Upper lobe of left lung (tissue), 6 donors: ENCODE data around the gene BPGM. TPM values are rescaled to one million over a fixed set of nuclear protein-coding genes. Genes with fewer than 3 reads are reported as not detected.
A peak's percentile ranks its signal among the peaks of the same experiment; 100 is the strongest.

ENCODE experiments used
- ATAC-seq, 2 donors: fragments of 200-7000 bp; cut with Tn5 transposase; one replicate each; pipeline ENCODE4 v1.9.1; 2022; ENCODE audit warnings: mild to moderate bottlenecking in 2 of 2, moderate library complexity in 2 of 2; ENCODE audit not compliant: low FRiP score in 2 of 2
- DNase-seq, 2 donors: peaks; one replicate each; pipeline ENCODE4 v3.0.0-alpha.2; 2019 to 2020
- H3K27ac ChIP-seq, 4 donors: fragments of 200-600 bp; sonication (generic); one replicate each; pipeline ENCODE4 v1.5.1; 2016 to 2019
- H3K27me3 ChIP-seq, 4 donors: fragments of 200-600 bp; sonication (generic); one replicate each; pipeline ENCODE4 v1.5.1; 2017 to 2019
- H3K36me3 ChIP-seq, 4 donors: fragments of 200-600 bp; sonication (generic); one replicate each; pipeline ENCODE4 v1.5.1; 2016 to 2019
- H3K4me1 ChIP-seq, 4 donors: fragments of 200-600 bp; sonication (generic); one replicate each; pipeline ENCODE4 v1.5.1; 2018 to 2019
- H3K4me3 ChIP-seq, 4 donors: fragments of 200-600 bp; sonication (generic); one replicate each; pipeline ENCODE4 v1.5.1; 2017 to 2019; ENCODE audit warnings: mild to moderate bottlenecking in 2 of 4, moderate library complexity in 1 of 4
- H3K9me3 ChIP-seq, 4 donors: fragments of 200-600 bp; sonication (generic); one replicate each; pipeline ENCODE4 v1.5.1; 2018 to 2019
- EP300 ChIP-seq, 4 donors: sonication (generic); formaldehyde crosslinking; IDR thresholded peaks; one replicate each; pipeline ENCODE4 v1.5.1; 2017; ENCODE audit warnings: antibody characterized with exemption in 4 of 4, control low read depth in 2 of 4
- POLR2A ChIP-seq, 4 donors: fragments of 450-650 bp; IDR thresholded peaks; one replicate each; pipeline ENCODE4 v1.5.1; 2016 to 2017; ENCODE audit warnings: antibody characterized with exemption in 4 of 4, mild to moderate bottlenecking in 2 of 4
- POLR2AphosphoS5 ChIP-seq, 2 donors: sonication (generic); formaldehyde crosslinking; IDR thresholded peaks; one replicate each; pipeline ENCODE4 v1.5.1; 2017; ENCODE audit warnings: antibody characterized with exemption in 2 of 2
- WGBS, 2 donors: methylation state at CpG; one replicate each; pipeline ENCODE4 v1.1.5; 2017 to 2018; 5-methylcytosine and 5-hydroxymethylcytosine counted together
- total RNA-seq, 6 donors: library from RNA; depleted of rRNA in 4 of 6; stranded (reverse); fragments of >200 nt in 4 of 6; gene quantifications; one replicate each; pipeline versions ENCODE4 v1.1.0 to v1.2.1, GENCODE V29; 2016 to 2021
- TF ChIP-seq, protein P1 (sequence below), 6 experiments: fragments of 450-650 bp in 4 of 6; fragments of 200-600 bp in 2 of 6; sonication (generic) in 2 of 6; IDR thresholded peaks; one replicate each; pipeline ENCODE4 v1.5.1; 2016 to 2019; ENCODE audit warnings: antibody characterized with exemption in 6 of 6
- donor health status: DM: no; HTN: no; CAD: no; lungs with moderate emphysema.
- donor health status: DM: no; HTN: yes; CAD: no; lungs with severe emphysema.

BPGM gene
- total RNA-seq, 6 donors from 2014 or later, result 9.5 to 30.7 (median 14.3) TPM

DNA sequence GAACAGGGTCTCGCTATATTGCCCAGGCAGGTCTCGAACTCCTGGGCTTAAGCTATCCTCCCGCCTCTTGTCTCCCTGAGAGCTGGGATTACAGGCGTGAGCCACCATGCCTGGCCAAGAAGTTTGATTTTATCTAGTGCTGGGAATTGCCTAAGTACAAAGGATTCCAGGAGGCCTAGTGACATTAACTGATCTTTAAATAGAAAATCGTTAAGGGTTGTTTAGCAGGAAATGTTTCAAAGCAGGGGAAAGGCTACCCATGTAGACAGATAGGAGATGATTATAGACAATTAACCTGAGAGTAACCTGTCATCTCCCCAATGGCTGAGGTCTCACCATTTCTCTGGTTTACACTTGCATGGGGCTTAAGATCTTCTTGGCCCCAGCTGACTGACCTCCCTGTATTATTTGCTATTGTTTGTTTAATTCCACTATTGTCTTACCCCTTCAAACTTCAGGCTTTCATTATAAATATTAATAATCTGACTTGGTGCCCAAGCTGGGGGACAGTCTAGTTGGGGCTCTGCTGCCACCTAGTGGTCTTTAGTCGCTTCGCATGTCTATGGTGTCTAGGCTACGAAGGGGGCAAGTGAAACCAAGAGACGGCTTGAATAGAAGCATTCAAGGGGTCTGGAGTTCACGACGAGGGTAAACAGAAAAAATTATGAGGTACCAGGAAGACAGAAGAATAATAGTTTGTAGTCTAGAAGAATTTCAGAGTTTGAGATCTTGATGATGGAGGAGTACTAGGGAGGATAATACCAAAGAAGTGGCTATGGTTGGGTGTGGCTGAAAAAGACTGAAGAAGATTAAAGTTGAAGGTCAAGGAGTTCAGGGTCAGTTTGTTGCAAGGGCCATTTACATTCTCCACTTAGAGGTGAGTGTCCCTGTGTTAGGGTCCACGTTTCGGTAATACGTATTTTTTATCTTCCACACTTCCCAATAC is 40.4 kb upstream of the BPGM start:
- WGBS, 2 donors, result 31 to 32% methylated on average over 14 of the region's 14 CpGs
- peak; percentile 86 to 95 for ATAC-seq
- H3K36me3 ChIP-seq, result no peaks in the 10 kb centered on the region
- no peaks in the 10 kb centered on the region for H3K27me3 ChIP-seq
- H3K4me1 ChIP-seq, result peaks cover 8 to 14% (median 10%) of the 10 kb centered on the region in 4 donors
- no peak overlapping the region for H3K4me3 ChIP-seq
- TF ChIP-seq, protein P1, sequence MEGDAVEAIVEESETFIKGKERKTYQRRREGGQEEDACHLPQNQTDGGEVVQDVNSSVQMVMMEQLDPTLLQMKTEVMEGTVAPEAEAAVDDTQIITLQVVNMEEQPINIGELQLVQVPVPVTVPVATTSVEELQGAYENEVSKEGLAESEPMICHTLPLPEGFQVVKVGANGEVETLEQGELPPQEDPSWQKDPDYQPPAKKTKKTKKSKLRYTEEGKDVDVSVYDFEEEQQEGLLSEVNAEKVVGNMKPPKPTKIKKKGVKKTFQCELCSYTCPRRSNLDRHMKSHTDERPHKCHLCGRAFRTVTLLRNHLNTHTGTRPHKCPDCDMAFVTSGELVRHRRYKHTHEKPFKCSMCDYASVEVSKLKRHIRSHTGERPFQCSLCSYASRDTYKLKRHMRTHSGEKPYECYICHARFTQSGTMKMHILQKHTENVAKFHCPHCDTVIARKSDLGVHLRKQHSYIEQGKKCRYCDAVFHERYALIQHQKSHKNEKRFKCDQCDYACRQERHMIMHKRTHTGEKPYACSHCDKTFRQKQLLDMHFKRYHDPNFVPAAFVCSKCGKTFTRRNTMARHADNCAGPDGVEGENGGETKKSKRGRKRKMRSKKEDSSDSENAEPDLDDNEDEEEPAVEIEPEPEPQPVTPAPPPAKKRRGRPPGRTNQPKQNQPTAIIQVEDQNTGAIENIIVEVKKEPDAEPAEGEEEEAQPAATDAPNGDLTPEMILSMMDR (IDR thresholded peaks at IDR 0.05), result peak; percentile 55 to 92 (median 74)
- no peak for TF ChIP-seq POLR2A (IDR thresholded peaks at IDR 0.05)
- no peak for TF ChIP-seq POLR2AphosphoS5 (IDR thresholded peaks at IDR 0.05)
- TF ChIP-seq EP300 (IDR thresholded peaks at IDR 0.05), result no peak
- DNase-seq, result peak in 1 of 2 donors; percentile 65
- peak overlapping the region in 2 of 4 donors; percentile 9 to 24 for H3K27ac ChIP-seq
- H3K9me3 ChIP-seq, result no peaks in the 10 kb centered on the region

DNA sequence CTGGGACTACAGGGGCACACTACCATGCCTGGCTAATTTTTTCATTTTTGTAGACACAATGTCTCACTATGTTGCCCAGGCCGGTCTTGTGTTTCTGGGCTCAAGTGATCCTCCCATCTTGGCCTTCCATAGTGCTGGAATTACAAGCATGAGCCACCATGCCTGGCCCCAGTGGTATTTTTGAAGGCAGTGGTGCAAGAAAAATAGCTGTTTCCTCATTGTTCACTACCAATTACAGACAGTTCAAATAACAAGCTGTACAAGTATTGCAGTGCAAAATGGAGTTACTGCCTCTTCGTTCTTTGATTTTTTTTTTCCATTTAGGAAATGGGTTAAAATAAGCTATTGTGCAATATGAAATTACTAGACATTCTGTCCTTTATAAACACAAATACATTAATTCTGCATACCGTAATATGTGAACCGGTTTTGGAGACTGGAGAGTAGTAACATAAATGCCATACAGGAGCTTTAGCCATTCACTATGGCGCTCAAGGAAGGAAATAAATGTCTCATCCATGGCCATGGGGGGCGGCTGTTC is 35.0 kb upstream of the BPGM start:
- Histone ChIP-seq H3K27ac (no peak overlapping the region), H3K4me3 (no peak overlapping the region), H3K36me3 (no peaks in the 10 kb centered on the region), H3K27me3 (no peaks in the 10 kb centered on the region), H3K9me3 (no peaks in the 10 kb centered on the region), H3K4me1 (peaks cover under 1 to 6% (median 3%) of the 10 kb centered on the region in 4 donors)
- ATAC-seq, result no peak
- DNase-seq, result no peak
- 83 to 85% methylated on average over 6 of the region's 6 CpGs for WGBS, 2 donors
- TF ChIP-seq POLR2A (IDR thresholded peaks at IDR 0.05), result no peak
- TF ChIP-seq, protein P1 (IDR thresholded peaks at IDR 0.05), result no peak
- no peak for TF ChIP-seq POLR2AphosphoS5 (IDR thresholded peaks at IDR 0.05)
- TF ChIP-seq EP300 (IDR thresholded peaks at IDR 0.05), result no peak

DNA sequence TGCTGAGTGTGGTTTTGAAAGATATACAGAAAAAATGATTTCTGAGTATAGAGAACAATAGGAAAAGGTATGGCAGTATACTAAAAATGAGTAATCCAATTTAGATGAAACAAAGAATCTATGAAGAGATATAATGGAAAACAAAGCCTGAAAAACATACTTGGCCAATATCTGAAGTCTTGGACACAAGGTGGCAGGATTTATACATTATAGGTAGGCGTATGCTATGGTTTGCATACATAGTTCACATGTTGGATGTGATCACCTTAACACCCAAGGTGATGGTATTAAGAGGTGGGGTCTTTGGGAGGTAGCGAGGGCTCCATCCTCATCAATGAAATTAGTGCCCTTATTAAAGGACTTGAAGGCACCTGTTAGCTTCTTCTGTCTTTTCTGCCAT is 34.5 kb upstream of the BPGM start:
- Histone ChIP-seq H3K27me3 (no peaks in the 10 kb centered on the region), H3K27ac (no peak overlapping the region), H3K4me1 (peaks cover 0 to 6% (median 3%) of the 10 kb centered on the region in 4 donors), H3K9me3 (no peaks in the 10 kb centered on the region), H3K36me3 (no peaks in the 10 kb centered on the region), H3K4me3 (no peak overlapping the region)
- TF ChIP-seq EP300 (IDR thresholded peaks at IDR 0.05), result no peak
- TF ChIP-seq, protein P1 (IDR thresholded peaks at IDR 0.05), result no peak
- 83 to 87% methylated on average over 2 of the region's 2 CpGs for WGBS, 2 donors
- ATAC-seq (no peak), DNase-seq (no peak)

DNA sequence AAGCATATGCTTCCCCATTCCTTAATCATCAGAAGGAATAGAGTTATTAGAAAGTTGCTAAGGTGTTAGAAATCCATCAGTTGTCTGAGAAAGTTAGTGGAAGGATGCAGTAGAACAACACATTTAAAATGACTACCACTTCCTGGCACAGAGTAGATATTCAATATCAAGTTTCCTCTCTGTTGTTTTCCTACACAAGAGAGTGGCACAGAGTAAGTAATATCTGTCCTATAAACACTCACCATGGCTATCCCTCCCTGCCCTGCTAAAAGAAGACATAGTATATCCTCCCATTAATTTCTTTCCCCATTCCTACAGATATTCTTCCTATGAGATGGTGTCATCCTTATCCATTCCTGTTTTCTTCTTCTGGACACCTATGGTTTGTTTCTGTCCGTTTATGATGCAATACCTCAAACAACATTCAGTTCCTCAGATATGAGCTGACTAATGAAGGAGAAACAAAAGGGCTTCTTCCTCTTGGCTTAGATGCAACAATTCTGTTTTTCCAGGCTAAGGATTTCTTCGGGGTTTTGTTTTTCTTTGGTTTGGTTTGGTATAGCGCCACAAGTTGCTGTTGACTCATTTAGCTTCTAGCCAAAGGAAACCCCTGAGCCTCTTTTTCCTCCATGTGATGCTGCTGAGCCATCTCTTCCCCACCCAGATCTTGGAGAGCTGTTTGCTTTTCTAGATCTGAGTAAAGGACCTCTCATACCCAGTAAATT is 32.9 kb upstream of the BPGM start:
- DNase-seq, result no peak
- Histone ChIP-seq H3K27me3 (no peaks in the 10 kb centered on the region), H3K4me3 (no peak overlapping the region), H3K36me3 (no peaks in the 10 kb centered on the region), H3K27ac (no peak overlapping the region), H3K9me3 (no peaks in the 10 kb centered on the region), H3K4me1 (peaks cover 0 to 6% (median 3%) of the 10 kb centered on the region in 4 donors)
- TF ChIP-seq, protein P1 (IDR thresholded peaks at IDR 0.05), result no peak
- no peak for TF ChIP-seq EP300 (IDR thresholded peaks at IDR 0.05)
- TF ChIP-seq POLR2AphosphoS5 (IDR thresholded peaks at IDR 0.05), result no peak
- no peak for TF ChIP-seq POLR2A (IDR thresholded peaks at IDR 0.05)
- whole genome bisulfite sequencing, 2 donors, result 29 to 34% methylated on average over 3 of the region's 3 CpGs
- ATAC-seq, result peak in 1 of 2 donors; percentile 93
